Transverse colon (tissue), 4 donors: ENCODE data around the gene OR56A4.

ENCODE experiments used
- POLR2A ChIP-seq: fragments of 450-650 bp; IDR thresholded peaks from one replicate; pipeline ENCODE4 v1.6.1; 2016; ENCODE audit warnings: antibody characterized with exemption, mild to moderate bottlenecking, moderate library complexity
- POLR2AphosphoS5 ChIP-seq, 3 donors: sonication (generic); formaldehyde crosslinking; IDR thresholded peaks; one replicate each; pipeline ENCODE4 v1.6.1; 2016; ENCODE audit warnings: antibody characterized with exemption in 3 of 3
- TF ChIP-seq, protein P1 (sequence below), 5 experiments: fragments of 200-600 bp in 3 of 5; fragments of 450-650 bp in 2 of 5; sonication (generic) in 3 of 5; IDR thresholded peaks; 1 replicate in 2 of 5; 2 replicates in 3 of 5; pipeline ENCODE4 v1.5.1; 2016 to 2017; ENCODE audit warnings: antibody characterized with exemption in 5 of 5, inconsistent platforms in 3 of 5, mild to moderate bottlenecking in 2 of 5, moderate library complexity in 1 of 5

DNA sequence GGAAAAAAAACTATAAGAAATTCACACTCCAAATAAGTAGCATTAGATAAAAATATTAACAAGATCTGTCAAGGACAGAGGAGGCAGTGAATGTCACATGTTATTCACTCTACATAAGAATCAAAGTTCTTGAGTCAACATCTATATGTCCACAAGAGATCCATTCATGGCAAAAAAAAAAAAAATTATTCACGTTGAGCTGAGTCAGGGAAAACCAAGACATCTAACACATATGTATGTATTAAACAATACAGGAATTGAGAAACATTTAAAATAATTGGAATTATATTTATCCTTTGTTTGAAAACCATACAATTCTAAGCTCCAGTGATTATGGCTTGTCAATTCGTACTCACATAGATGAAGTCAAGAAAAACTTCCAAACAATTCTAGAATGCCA is 39.8 kb downstream of the OR56A4 start:
- TF ChIP-seq, protein P1, sequence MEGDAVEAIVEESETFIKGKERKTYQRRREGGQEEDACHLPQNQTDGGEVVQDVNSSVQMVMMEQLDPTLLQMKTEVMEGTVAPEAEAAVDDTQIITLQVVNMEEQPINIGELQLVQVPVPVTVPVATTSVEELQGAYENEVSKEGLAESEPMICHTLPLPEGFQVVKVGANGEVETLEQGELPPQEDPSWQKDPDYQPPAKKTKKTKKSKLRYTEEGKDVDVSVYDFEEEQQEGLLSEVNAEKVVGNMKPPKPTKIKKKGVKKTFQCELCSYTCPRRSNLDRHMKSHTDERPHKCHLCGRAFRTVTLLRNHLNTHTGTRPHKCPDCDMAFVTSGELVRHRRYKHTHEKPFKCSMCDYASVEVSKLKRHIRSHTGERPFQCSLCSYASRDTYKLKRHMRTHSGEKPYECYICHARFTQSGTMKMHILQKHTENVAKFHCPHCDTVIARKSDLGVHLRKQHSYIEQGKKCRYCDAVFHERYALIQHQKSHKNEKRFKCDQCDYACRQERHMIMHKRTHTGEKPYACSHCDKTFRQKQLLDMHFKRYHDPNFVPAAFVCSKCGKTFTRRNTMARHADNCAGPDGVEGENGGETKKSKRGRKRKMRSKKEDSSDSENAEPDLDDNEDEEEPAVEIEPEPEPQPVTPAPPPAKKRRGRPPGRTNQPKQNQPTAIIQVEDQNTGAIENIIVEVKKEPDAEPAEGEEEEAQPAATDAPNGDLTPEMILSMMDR (IDR thresholded peaks at IDR 0.05) = no peak
- TF ChIP-seq POLR2AphosphoS5 (IDR thresholded peaks at IDR 0.05) (no peak), POLR2A (no peak)
